Lower leg skin (tissue), 4 donors: Measurements from ENCODE around the gene PCMTD2. TPM values are rescaled to one million over a fixed set of nuclear protein-coding genes. Genes with fewer than 3 reads are reported as not detected.
"Not testable (repeated sequence)": the region's sequence is repeated elsewhere in the genome, so short reads cannot be mapped to it uniquely, and the experiment has no call there.

Experiments used
- DNase-seq, 2 donors: peaks; one replicate each; pipeline ENCODE4 v3.0.0-alpha.2; 2019; ENCODE audit warnings: low spot score in 2 of 2
- H3K4me3 ChIP-seq: fragments of 200-600 bp; sonication (generic); 2 replicates; pipeline ENCODE4 v1.5.1; 2017; ENCODE audit warnings: mild to moderate bottlenecking, low read depth; ENCODE audit not compliant: poor library complexity, severe bottlenecking
- POLR2A ChIP-seq, 2 donors: fragments of 450-650 bp; IDR thresholded peaks; one replicate each; pipeline ENCODE4 v1.6.1; 2016 to 2017; ENCODE audit warnings: antibody characterized with exemption in 2 of 2, mild to moderate bottlenecking in 1 of 2, moderate library complexity in 1 of 2
- WGBS, 2 donors: methylation state at CpG; one replicate each; pipeline ENCODE4 v1.1.5; 2018; 5-methylcytosine and 5-hydroxymethylcytosine counted together
- intact Hi-C: fragments of 100-400 bp; cut with DNase I; formaldehyde crosslinking; loops from one replicate; pipeline ENCODE4 v1.15.0; 2023; ENCODE audit warnings: low total_unique reads
- total RNA-seq, 4 donors: library from RNA; depleted of rRNA; stranded (reverse); fragments of >200 nt; gene quantifications; one replicate each; pipeline ENCODE4 v1.1.0, GENCODE V29; 2016
- TF ChIP-seq, protein P1 (sequence below), 3 donors: fragments of 450-650 bp; IDR thresholded peaks; one replicate each; pipeline ENCODE4 v1.5.1; 2016; ENCODE audit warnings: antibody characterized with exemption in 3 of 3, mild to moderate bottlenecking in 3 of 3, moderate library complexity in 2 of 3

Gene PCMTD2
- total RNA-seq, 4 donors from 2014 or later: 87.5 to 164 (median 132) TPM

DNA sequence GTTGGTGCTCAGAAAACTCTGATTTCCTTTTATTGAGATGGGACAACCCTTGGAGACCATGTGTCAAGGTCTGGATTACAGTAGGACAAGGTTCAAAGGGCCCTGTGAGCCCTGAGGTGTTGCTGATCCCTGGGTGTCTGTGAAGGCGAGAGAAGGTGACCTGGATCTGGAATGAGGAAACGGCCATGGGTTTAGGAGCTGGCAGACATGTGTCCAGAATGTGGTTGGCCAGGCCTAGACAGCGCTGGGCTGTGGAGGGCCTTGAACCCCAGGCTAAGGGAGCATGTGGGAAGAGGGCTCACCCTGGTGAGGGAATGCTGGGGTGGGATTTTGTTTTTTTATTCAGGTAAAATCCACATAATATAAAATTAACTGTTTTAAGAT lies 24.9 kb downstream of the PCMTD2 start:
- WGBS, 2 donors: 85 to 88% methylated on average over 3 of the region's 3 CpGs
- intact Hi-C loops: no loop called here
- no peak for DNase-seq
- TF ChIP-seq POLR2A (IDR thresholded peaks at IDR 0.05): no peak
- no peak overlapping the region for H3K4me3 ChIP-seq

DNA sequence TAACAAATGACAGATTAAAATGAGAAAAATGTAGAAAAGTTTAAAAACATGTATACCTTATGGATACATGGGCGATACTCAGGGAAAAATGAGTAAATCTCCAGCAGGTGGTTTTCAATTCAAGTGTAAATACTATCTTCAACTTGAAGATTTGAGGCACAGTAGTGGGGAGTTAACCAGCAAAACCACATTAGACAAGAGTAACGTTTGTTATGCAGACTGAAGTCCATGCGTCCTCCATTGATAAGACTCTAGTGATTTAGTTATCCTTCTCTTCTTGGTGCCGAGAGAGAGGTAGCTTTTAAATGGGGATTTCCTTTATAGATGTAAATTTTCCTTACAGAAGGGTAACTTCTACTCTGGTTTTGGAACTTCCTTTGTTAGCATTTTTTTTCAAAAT lies 28.1 kb downstream of the PCMTD2 start:
- WGBS, 2 donors: 66 to 73% methylated on average over 4 of the region's 4 CpGs
- TF ChIP-seq, protein P1, sequence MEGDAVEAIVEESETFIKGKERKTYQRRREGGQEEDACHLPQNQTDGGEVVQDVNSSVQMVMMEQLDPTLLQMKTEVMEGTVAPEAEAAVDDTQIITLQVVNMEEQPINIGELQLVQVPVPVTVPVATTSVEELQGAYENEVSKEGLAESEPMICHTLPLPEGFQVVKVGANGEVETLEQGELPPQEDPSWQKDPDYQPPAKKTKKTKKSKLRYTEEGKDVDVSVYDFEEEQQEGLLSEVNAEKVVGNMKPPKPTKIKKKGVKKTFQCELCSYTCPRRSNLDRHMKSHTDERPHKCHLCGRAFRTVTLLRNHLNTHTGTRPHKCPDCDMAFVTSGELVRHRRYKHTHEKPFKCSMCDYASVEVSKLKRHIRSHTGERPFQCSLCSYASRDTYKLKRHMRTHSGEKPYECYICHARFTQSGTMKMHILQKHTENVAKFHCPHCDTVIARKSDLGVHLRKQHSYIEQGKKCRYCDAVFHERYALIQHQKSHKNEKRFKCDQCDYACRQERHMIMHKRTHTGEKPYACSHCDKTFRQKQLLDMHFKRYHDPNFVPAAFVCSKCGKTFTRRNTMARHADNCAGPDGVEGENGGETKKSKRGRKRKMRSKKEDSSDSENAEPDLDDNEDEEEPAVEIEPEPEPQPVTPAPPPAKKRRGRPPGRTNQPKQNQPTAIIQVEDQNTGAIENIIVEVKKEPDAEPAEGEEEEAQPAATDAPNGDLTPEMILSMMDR (IDR thresholded peaks at IDR 0.05): no peak
- TF ChIP-seq POLR2A (IDR thresholded peaks at IDR 0.05): no peak
- no peak overlapping the region for H3K4me3 ChIP-seq

DNA sequence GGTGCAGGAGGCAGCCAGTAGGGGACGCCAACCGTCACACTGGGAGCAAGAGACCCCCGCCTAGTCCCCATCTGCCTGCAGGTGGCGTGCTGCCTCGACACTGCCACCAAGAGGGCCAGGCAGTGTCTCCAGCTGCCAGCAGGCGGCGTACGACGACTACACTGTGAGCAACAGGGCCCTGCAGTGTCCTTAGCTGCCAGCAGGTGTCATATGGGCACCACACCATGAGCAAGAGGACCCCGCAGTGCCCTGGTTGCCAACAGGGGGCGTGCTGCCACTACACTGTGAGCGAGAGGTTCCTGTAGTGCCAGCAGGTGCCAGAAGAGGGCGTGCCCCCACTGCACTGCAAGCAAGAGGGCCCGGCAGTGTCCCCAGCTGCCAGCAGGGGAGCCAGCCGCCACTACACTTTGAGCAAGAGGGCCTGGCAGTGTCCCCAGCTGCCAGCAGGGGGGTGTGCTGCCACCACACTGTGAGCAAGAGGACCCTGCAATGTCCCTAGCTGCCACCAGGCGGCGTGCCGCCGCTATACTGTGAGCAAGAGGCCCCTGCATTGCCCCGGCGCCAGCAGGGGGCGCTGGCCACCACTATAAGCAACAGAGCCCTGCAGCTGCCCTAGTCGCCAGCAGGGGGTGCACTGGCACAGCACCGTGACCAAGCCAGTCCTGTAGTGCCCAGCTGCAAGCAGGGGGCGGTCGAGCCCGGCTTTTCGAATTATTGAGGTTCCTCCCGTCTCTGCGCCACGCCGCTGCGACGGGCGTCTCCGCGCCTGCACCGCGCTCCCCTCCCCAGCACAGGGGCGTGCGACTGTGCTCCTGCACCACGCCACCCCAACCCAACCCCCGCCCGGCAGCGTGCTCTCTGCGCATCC lies 30.3 kb downstream of the PCMTD2 start:
- 84 to 91% methylated on average over 27 to 42 of the region's 46 CpGs for WGBS, 2 donors
- DNase-seq: peak; percentile 32 to 86
- H3K4me3 ChIP-seq, intact Hi-C loops: not testable (repeated sequence)
- TF ChIP-seq, protein P1 (IDR thresholded peaks at IDR 0.05): peak in 1 of 3 donors; percentile 61

More for the DNA sequence above, 28.1 kb downstream of the PCMTD2 start:
- no peak for DNase-seq
- intact Hi-C loops: no loop called here

DNA sequence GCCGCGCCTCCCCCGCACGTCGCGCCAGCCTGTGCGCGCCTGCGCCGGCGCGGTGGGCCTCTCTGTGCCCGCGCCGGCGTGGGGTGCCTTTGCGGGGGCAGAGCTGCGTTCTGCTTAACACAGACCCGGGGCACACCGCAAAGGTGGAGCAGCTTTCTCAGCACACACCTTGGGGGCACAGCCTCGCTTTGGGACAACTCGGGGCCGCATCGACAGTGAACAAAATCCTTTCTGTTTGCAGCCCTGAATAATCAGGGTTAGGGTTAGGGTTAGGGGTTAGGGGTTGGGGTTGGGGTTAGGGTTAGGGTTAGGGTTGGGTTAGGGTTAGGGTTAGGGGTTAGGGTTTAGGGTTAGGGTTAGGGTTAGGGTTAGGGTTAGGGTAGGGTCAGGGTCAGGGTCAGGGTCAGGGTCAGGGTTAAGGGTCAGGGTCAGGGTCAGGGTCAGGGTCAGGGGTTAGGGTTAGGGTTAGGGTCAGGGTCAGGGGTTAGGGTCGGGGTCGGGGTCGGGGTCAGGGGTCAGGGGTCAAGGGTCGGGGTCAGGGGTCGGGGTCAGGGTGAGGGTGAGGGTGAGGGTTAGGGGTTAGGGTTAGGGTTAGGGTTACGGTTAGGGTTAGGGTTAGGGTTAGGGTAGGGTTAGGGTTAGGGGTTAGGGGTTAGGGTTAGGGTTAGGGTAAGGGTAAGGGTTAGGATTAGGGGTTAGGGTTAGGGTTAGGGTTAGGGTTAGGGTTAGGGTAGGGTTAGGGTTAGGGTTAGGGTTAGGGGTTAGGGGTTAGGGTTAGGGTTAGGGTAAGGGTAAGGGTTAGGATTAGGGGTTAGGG lies 31.1 kb downstream of the PCMTD2 start:
- 92 to 95% methylated on average over 24 to 29 of the region's 30 CpGs for WGBS, 2 donors
- intact Hi-C loops, H3K4me3 ChIP-seq, DNase-seq: not testable (repeated sequence)

DNA sequence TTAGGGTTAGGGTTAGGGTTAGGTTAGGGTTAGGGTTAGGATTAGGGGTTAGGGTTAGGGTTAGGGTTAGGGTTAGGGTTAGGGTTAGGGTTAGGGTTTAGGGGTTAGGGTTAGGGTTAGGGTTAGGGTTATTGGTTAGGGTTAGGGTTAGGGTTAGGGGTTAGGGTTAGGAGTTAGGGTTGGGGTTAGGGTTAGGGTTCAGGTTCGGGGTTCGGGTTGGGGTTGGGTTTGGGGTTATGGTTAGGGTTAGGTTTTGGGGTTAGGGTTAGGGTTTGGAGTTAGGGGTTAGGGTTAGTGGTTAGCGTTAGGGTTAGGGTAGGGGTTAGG lies 31.7 kb downstream of the PCMTD2 start:
- DNase-seq: not testable (repeated sequence)
- 94 to 100% methylated on average over 3 of the region's 3 CpGs for WGBS, 2 donors

DNA sequence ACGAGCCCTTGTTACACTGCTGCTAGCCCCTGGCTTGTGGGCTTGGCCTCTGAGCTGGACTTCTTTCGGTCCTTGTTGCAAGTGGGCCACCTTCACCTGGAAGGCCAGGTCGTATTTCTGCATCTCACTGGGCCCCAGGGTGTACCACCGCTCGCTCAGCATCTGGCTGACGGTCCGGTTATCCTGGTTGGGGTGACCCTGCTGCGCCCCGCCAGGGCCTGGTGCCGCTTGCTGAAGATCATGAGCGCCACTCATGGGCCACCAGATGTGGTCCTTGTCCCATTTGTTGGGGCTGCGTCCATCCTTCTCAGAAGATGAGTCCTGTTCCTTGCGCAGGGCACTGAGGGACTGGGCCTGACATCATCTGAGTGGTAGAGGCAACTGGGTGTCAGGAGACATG lies 36.6 kb downstream of the PCMTD2 start:
- 100% methylated on average over 5 of the region's 13 CpGs; no CpG with 5 or more reads in 1 of the 2 donors for WGBS, 2 donors
- intact Hi-C loops, H3K4me3 ChIP-seq, DNase-seq: not testable (repeated sequence)

More for the DNA sequence above, 31.7 kb downstream of the PCMTD2 start:
- H3K4me3 ChIP-seq, intact Hi-C loops: not testable (repeated sequence)

DNA sequence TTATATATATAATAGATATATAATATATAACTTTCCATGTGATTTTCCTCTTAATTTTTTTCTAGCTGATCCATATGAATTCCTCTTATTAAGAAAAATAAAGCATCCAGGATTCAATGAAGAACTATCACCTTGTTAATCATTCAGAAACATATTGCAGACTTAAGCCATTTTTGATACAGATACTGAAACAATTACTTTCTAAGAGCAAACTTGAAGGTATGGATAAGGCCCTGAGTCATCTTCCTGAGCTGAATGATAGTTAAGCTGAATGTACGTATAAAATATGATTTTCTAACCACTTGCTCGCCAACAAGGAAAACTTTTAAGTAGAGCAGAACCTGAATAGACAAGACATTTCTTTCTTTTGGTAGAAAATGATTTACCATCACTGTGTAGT lies 47.5 kb downstream of the PCMTD2 start:
- 38 to 50% methylated on average over 2 of the region's 2 CpGs for WGBS, 2 donors
- intact Hi-C loops, H3K4me3 ChIP-seq, DNase-seq: not testable (repeated sequence)

DNA sequence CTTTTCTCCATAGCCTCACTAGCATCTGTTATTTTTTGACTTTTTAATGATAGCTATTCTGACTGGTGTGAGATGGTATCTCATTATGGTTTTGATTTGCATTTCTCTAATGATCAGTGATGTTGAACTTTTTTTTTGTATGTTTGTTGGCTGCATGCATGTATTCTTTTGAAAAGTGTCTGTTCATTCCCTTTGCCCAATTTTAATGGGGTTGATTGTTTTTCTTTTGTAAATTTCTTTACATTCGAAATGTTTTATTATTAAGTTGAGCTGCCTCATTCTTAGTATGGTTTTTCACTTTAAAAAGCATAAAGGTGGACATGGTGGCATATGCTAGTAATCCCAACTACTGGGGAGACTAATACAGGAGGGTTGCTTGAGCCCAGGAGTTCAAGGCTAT lies 58.2 kb downstream of the PCMTD2 start:
- WGBS, 2 donors: 55 to 68% methylated on average over 1 of the region's 1 CpG
- DNase-seq, H3K4me3 ChIP-seq, intact Hi-C loops: not testable (repeated sequence)

DNA sequence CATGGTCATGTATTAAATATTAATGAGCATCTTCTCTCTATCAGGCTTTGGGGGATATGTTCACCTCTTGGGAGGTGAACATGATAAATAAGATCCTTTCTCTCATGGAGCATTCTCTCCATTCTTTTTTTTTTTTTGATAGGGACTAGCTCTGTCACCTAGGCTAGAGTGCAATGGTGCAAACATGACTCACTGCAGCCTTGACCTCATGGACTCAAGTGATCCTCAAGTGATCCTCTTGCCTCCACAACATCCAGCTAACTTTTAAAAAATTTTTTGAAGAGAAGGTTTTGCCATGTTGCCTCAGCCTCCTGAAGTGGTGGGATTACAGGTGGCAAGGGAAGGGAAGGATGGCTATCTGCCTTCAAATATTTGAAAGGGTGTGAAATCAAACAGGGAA lies 59.8 kb downstream of the PCMTD2 start:
- DNase-seq, intact Hi-C loops, H3K4me3 ChIP-seq: not testable (repeated sequence)

DNA sequence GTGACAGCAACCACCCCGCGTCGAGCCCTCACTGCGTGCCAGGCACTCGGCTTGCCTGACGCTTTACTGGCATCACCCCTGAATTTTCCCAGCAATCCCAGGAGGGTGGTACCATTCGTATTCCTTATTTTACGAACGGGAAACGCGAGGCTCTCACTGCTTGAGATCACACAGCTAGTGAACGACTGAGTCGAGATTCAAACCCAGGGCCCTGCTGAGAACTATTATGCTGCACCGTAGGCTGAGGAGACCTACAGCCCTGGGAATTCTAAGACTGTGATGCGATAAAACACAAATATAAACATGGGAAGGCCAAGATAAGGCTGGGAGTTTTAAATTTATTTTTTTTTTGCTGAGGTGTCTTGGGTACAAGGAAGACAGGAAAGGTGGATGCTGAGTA lies 60.3 kb downstream of the PCMTD2 start:
- intact Hi-C loops, H3K4me3 ChIP-seq, DNase-seq: not testable (repeated sequence)
- WGBS, 2 donors: 51 to 65% methylated on average over 11 of the region's 15 CpGs

DNA sequence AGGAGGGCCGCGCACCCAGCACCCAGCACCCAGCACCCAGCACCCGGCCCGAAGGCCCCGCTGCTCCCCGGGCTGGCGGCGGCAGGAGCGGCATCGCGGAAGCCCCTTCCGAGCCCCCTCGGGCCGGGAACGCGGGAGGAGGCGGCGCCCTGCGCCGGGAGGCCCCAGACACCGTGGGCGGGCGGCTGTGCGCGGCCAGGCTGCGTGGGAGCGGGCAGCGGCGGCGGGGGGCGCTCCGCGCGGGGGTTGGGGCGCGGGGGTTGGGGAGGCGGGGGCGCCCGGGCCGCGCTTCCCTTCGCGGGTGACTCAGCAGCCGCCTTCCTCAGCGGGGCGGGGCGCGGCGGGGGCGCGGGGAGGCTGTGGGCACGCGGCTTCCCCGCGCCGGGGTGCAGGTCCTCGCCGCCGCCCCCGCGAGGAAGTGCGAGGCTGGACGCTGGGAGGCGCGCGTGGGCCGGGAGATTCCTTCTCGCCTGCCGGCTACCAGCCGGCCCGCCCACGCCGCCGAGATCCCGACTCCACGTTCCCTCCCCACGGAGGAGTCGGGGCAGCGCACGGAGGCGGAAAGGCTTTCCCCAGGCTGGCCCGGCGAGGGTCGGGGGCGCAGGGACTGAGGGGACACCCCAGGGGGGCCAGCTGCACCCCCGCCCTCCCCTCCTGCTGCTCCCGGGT lies 61.0 kb downstream of the PCMTD2 start:
- H3K4me3 ChIP-seq, intact Hi-C loops: not testable (repeated sequence)
- 5 to 8% methylated on average over 31 to 65 of the region's 87 CpGs for WGBS, 2 donors
- peak in 1 of 2 donors; percentile 84 for DNase-seq

DNA sequence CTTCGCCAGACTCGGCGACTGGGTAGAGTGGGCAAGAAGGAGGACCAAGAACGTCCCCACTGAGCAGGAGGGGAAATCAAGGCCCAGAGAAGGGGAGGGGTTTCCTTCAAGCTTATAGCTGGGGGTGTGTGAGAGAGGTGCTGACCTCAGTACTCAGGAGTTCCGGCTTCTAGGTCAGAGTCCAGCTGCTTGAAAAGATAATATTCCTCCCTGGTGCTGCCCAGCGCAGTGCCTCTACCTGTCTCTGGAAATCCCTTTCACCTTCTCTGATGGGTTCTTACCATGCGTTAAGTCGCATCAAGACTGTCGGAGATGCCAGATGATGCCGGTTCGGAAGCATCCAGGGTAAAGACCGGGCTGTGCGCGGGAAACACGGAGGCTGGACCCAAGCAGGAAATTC lies 61.8 kb downstream of the PCMTD2 start:
- DNase-seq, H3K4me3 ChIP-seq, intact Hi-C loops: not testable (repeated sequence)
- WGBS, 2 donors: 84 to 85% methylated on average over 10 of the region's 15 CpGs
